Stimulated activated CD4-positive, alpha-beta T cell treated with anti-CD3 and anti-CD28 coated beads, TNF-alpha, amount 100 ng/mL, for 4 hours (primary cell): ENCODE data around the gene LINC01488.

Experiments
- DNase-seq, 3 experiments: peaks; one replicate each; pipeline ENCODE4 v3.0.0-alpha.2; 2020; ENCODE audit warnings: low read depth in 3 of 3

Gene LINC01488

GRCh38 chr11:69509846-69510390 lies 28.5 kb downstream of the LINC01488 start:
- DNase-seq: no peak

GRCh38 chr11:69510471-69511357 lies 29.3 kb downstream of the LINC01488 start:
- no peak for DNase-seq

GRCh38 chr11:69511358-69512055 lies 30.0 kb downstream of the LINC01488 start:
- no peak for DNase-seq

GRCh38 chr11:69512136-69512535 lies 30.7 kb downstream of the LINC01488 start:
- DNase-seq: no peak

- DNase-seq: no peak
Measured at GRCh38 chr11:69512790-69513189, 31.3 kb downstream of the LINC01488 start.

- DNase-seq: no peak
Measured at GRCh38 chr11:69513196-69513595, 31.7 kb downstream of the LINC01488 start.

GRCh38 chr11:69513663-69514224 lies 32.3 kb downstream of the LINC01488 start:
- no peak for DNase-seq

- DNase-seq: no peak
Measured at GRCh38 chr11:69514771-69515170, 33.3 kb downstream of the LINC01488 start.

- no peak for DNase-seq
Measured at GRCh38 chr11:69515271-69516245, 34.1 kb downstream of the LINC01488 start.

- no peak for DNase-seq
Measured at GRCh38 chr11:69516526-69516925, 35.1 kb downstream of the LINC01488 start.

- DNase-seq: no peak
Measured at GRCh38 chr11:69518081-69518950, 36.9 kb downstream of the LINC01488 start.

- no peak for DNase-seq
Measured at GRCh38 chr11:69520186-69520916, 38.9 kb downstream of the LINC01488 start.

- DNase-seq: no peak
Measured at GRCh38 chr11:69521457-69521856, 40.0 kb downstream of the LINC01488 start.

- no peak for DNase-seq
Measured at GRCh38 chr11:69523453-69523852, 42.0 kb downstream of the LINC01488 start.

GRCh38 chr11:69524291-69524882 lies 42.9 kb downstream of the LINC01488 start:
- DNase-seq: no peak

- no peak for DNase-seq
Measured at GRCh38 chr11:69524991-69525411, 43.5 kb downstream of the LINC01488 start.

GRCh38 chr11:69525516-69526452 lies 44.3 kb downstream of the LINC01488 start:
- no peak for DNase-seq

- DNase-seq: no peak
Measured at GRCh38 chr11:69526453-69526810, 45.0 kb downstream of the LINC01488 start.
